GM12872 (cell line): ENCODE data around the gene IWS1.

Experiments
- TF ChIP-seq, protein P1 (sequence below): IDR thresholded peaks from 3 replicates; pipeline ENCODE4 v1.5.1; 2011; ENCODE audit warnings: low read depth, mild to moderate bottlenecking, low read length, moderate library complexity; ENCODE audit not compliant: insufficient read depth

The IWS1 gene

DNA sequence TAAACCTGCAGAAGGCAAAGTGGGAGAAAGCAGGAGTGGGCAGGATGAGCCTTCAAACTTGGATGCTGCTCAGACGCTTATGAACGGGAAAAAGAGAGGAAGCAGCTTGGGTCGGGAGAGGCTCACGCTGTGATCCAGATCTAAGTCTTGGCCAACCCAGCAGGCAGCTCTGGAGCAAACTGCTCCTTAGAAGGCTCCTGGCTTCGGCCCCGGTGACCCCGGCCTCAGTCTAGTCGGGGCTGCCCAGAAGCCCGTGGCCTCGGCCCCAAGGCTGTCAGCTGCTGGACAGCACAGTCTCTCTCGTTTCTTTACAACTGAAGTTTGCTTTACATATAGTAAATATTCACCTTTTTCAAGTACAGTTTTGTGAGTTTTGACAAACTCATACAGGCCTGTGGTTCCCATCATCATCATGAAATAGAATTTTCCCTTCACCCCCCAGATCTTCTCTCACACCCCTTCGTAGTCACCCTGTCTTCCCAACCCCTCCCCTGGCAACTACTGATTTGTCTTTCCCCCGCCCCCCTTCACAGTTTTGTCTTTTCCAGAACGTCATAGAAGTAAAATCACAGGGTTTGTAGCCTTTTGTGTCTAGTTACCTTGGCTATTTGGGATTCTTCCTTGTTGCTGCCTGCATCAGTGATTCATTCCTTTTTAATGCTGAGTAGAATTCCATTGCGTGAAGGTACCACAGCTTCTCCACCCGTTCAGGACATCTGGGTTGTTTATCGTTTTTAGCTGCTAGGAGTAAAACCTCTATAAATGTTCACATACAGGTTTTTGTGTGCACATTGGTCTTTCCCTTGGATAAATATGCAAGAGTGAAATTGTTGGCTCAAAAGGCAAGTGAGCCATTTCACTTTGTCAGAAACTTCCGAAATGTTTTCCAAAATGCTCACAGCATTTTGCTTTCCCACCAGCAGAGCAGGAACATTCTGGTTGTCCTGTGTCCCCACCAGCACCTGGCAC is 44.3 kb upstream of the IWS1 start:
- TF ChIP-seq, protein P1, sequence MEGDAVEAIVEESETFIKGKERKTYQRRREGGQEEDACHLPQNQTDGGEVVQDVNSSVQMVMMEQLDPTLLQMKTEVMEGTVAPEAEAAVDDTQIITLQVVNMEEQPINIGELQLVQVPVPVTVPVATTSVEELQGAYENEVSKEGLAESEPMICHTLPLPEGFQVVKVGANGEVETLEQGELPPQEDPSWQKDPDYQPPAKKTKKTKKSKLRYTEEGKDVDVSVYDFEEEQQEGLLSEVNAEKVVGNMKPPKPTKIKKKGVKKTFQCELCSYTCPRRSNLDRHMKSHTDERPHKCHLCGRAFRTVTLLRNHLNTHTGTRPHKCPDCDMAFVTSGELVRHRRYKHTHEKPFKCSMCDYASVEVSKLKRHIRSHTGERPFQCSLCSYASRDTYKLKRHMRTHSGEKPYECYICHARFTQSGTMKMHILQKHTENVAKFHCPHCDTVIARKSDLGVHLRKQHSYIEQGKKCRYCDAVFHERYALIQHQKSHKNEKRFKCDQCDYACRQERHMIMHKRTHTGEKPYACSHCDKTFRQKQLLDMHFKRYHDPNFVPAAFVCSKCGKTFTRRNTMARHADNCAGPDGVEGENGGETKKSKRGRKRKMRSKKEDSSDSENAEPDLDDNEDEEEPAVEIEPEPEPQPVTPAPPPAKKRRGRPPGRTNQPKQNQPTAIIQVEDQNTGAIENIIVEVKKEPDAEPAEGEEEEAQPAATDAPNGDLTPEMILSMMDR = no peak

DNA sequence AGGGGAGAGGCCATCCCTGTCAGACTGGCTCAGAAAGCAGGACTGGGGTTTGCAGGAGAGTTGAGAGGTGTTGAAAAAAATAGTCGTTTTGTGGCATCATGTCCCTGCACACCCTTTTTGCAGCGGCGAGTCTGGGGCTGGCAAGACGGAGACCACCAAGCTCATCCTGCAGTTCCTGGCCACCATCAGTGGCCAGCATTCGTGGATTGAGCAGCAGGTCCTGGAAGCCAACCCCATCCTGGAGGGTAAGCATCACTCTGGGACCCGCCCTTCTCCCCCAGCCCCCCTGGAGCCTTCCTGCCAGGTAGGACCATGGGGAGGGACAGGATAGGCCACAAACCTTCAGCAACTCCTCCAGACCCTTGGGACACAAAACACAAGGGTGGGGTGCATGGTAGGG is 43.4 kb upstream of the IWS1 start:
- TF ChIP-seq, protein P1 = no peak

- TF ChIP-seq, protein P1 = no peak
These were observed 41.8 kb upstream of the IWS1 start for GRCh38 chr2:127568128-127568527.

GRCh38 chr2:127567351-127567854 is 41.1 kb upstream of the IWS1 start:
- TF ChIP-seq, protein P1 = no peak

DNA sequence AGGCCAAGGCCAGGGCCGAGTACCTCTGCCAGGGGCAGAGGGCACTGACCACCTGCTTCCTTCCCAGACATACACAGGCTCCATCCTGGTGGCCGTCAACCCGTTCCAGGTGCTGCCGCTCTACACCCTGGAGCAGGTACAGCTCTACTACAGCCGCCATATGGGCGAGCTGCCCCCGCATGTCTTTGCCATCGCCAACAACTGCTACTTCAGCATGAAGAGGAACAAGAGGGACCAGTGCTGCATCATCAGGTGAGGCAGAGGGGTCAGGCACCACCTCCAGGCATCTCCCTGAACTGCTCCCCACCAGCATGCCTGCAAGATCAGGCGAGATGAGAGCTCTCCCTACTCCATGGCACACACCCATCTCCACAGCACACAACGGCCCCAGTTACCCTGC is 40.3 kb upstream of the IWS1 start:
- TF ChIP-seq, protein P1 = peak; percentile 29; the same call in 1 of the 3 replicates

DNA sequence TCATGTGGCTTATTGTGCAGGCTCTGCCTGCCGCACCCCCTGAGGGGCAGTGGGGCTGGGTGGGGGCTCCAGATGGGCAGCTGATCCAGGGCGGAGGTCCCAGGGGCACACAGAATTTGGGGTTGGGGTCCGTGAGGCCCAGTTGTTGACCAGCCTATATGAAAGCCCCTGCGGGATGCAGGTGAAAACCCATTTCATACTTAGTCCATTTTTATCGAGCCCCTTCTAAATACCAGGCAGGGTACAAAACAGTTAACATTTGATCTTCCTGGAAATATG is 39.8 kb upstream of the IWS1 start:
- TF ChIP-seq, protein P1 = no peak

DNA sequence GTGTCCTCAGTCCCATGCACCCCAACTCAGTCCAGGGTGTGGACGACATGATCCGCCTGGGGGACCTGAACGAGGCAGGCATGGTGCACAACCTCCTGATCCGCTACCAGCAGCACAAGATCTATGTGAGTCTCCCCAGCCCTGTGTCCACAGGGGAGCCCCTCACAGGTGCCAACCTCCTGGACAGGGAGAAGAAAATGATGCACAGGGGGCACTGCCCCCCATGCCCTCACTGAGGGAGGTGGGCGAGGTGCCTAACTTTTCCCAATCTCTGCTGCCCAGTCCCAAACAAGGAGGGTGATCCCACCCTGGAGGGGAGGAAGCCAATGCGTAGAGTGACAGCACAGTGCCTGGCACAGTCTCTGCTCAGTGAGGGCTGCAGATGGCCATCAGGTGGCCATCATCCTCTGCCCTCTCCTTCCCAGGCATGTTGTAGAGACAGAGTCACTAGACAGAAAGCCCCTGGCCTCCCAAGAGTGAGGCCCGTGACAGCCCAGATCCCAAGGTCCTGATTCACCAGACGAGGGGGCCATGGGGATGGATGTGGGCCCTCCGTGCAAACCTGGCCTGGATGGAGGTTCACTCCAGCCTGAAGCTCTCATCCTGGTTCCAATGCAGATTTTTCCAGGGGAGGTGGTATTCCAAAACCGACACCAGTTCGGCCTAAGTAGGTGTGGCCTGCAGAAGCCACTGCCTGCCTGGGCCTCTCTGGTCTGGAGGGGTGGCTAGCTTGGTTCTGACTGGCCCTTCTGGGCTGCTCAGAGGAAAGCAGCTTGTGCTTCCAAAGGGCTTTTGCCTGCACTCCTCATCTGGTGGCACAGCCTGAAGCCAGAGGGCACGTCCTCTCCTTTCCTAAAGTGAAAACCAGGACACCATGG is 39.2 kb upstream of the IWS1 start:
- TF ChIP-seq, protein P1 = no peak
